HEK293 (cell line): Measurements from ENCODE around the gene C10orf67.

Source experiments
- CTCF ChIA-PET: fragments of 350-600 bp; formaldehyde crosslinking; extraction: SDS; loops from one replicate; lab custom pipeline; 2021; ENCODE audit warnings: antibody characterized with exemption; lab: Yijun Ruan, JAX
- POLR2A ChIA-PET: fragments of 300-600 bp; formaldehyde crosslinking; extraction: SDS; loops from one replicate; lab custom pipeline; 2020; ENCODE audit warnings: antibody characterized with exemption, inconsistent platforms; lab: Yijun Ruan, JAX
- H3K27ac ChIP-seq: fragments of 200-500 bp; sonication (Bioruptor generic); 2 replicates; pipeline ENCODE4 v1.5.1; 2014; ENCODE audit warnings: low read depth, low read length, control low read depth, inconsistent platforms; ENCODE audit errors: extremely low read depth
- H3K36me3 ChIP-seq, 2 experiments: fragments of 200-500 bp in 1 of 2; sonication (Bioruptor generic) in 1 of 2; 1 replicate in 1 of 2; 2 replicates in 1 of 2; pipeline ENCODE4 v1.5.1; 2014 to 2017; ENCODE audit warnings: inconsistent platforms in 2 of 2, low read length in 2 of 2; ENCODE audit not compliant: control insufficient read depth in 2 of 2, insufficient read depth in 1 of 2
- H3K4me1 ChIP-seq: fragments of 200-500 bp; sonication (Bioruptor generic); 2 replicates; pipeline ENCODE4 v1.5.1; 2014; ENCODE audit warnings: mild to moderate bottlenecking, low read length, inconsistent platforms; ENCODE audit not compliant: control insufficient read depth, insufficient read depth
- H3K4me3 ChIP-seq: 2 replicates; pipeline ENCODE4 v1.5.1; 2011; ENCODE audit warnings: low read depth, mild to moderate bottlenecking, control low read depth, low read length, moderate library complexity
- H3K9me3 ChIP-seq: fragments of 200-500 bp; sonication (Bioruptor generic); 2 replicates; pipeline ENCODE4 v1.5.1; 2014; ENCODE audit warnings: low read depth, low read length, inconsistent platforms; ENCODE audit not compliant: control insufficient read depth, insufficient read depth
- GLI2 ChIP-seq: fragments of 450-650 bp; formaldehyde crosslinking; IDR thresholded peaks from 2 replicates; pipeline ENCODE4; 2017; ENCODE audit warnings: missing biosample characterization, missing genetic modification characterization, low read depth, borderline replicate concordance
- KLF1 ChIP-seq: fragments of 450-650 bp; formaldehyde crosslinking; IDR thresholded peaks from 2 replicates; pipeline ENCODE4 v1.5.1; 2016; ENCODE audit warnings: missing biosample characterization, missing genetic modification characterization
- MZF1 ChIP-seq: fragments of 450-650 bp; formaldehyde crosslinking; IDR thresholded peaks from 2 replicates; pipeline ENCODE4 v1.5.1; 2017; ENCODE audit warnings: missing biosample characterization, missing genetic modification characterization, borderline replicate concordance
- SALL2 ChIP-seq: fragments of 450-650 bp; formaldehyde crosslinking; IDR thresholded peaks from 2 replicates; pipeline ENCODE4 v1.5.0; 2017; ENCODE audit warnings: missing biosample characterization, mild to moderate bottlenecking, missing genetic modification characterization, borderline replicate concordance
- SETDB1 ChIP-seq: IDR thresholded peaks from one replicate; pipeline ENCODE4 v1.6.1; 2017; ENCODE audit warnings: mild to moderate bottlenecking, low read length, moderate library complexity, mixed read lengths; ENCODE audit not compliant: insufficient read length
- SP7 ChIP-seq: fragments of 450-650 bp; formaldehyde crosslinking; IDR thresholded peaks from 2 replicates; pipeline ENCODE4 v1.5.1; 2016; ENCODE audit warnings: missing biosample characterization, missing genetic modification characterization
- ZBTB48 ChIP-seq: fragments of 450-650 bp; formaldehyde crosslinking; IDR thresholded peaks from 2 replicates; pipeline ENCODE4 v1.5.1; 2016; ENCODE audit warnings: missing biosample characterization, missing genetic modification characterization
- ZBTB7A ChIP-seq: fragments of 450-650 bp; formaldehyde crosslinking; IDR thresholded peaks from 2 replicates; pipeline ENCODE4 v1.5.1; 2016; ENCODE audit warnings: low read depth, missing biosample characterization, missing genetic modification characterization
- ZNF175 ChIP-seq: fragments of 450-650 bp; formaldehyde crosslinking; IDR thresholded peaks from 2 replicates; pipeline ENCODE4 v1.5.1; 2016; ENCODE audit warnings: missing biosample characterization, missing genetic modification characterization
- ZNF341 ChIP-seq: fragments of 450-650 bp; formaldehyde crosslinking; IDR thresholded peaks from 2 replicates; pipeline ENCODE4; 2016; ENCODE audit warnings: low read depth, missing biosample characterization, missing genetic modification characterization
- ZNF510 ChIP-seq: fragments of 450-650 bp; formaldehyde crosslinking; IDR thresholded peaks from 2 replicates; pipeline ENCODE4 v1.5.1; 2018; ENCODE audit warnings: mild to moderate bottlenecking, missing genetic modification characterization, missing biosample characterization; ENCODE audit not compliant: insufficient replicate concordance
- ZNF521 ChIP-seq: fragments of 450-650 bp; formaldehyde crosslinking; IDR thresholded peaks from 2 replicates; pipeline ENCODE4 v1.5.1; 2017; ENCODE audit warnings: missing biosample characterization, mild to moderate bottlenecking, missing genetic modification characterization
- ZNF555 ChIP-seq: fragments of 450-650 bp; formaldehyde crosslinking; conservative IDR thresholded peaks from 2 replicates; pipeline ENCODE4 v1.5.1; 2017; ENCODE audit warnings: missing biosample characterization, mild to moderate bottlenecking, missing genetic modification characterization, inconsistent platforms
- ZNF560 ChIP-seq: fragments of 450-650 bp; formaldehyde crosslinking; IDR thresholded peaks from 2 replicates; pipeline ENCODE4 v1.5.1; 2017; ENCODE audit warnings: missing biosample characterization, missing genetic modification characterization, borderline replicate concordance
- ZNF621 ChIP-seq: fragments of 450-650 bp; formaldehyde crosslinking; IDR thresholded peaks from 2 replicates; pipeline ENCODE4 v1.5.1; 2017; ENCODE audit warnings: missing biosample characterization, missing genetic modification characterization
- ZNF768 ChIP-seq: fragments of 450-650 bp; formaldehyde crosslinking; IDR thresholded peaks from 2 replicates; pipeline ENCODE4 v1.5.1; 2018; ENCODE audit warnings: missing biosample characterization, mild to moderate bottlenecking, missing genetic modification characterization
- ZNF777 ChIP-seq: fragments of 450-650 bp; formaldehyde crosslinking; IDR thresholded peaks from 2 replicates; pipeline ENCODE4 v1.5.1; 2017; ENCODE audit warnings: missing biosample characterization, missing genetic modification characterization, borderline replicate concordance
- ZSCAN30 ChIP-seq: fragments of 450-650 bp; IDR thresholded peaks from 2 replicates; pipeline ENCODE4 v1.5.1; 2018; ENCODE audit warnings: missing biosample characterization, mild to moderate bottlenecking, missing genetic modification characterization, moderate library complexity
- TF ChIP-seq, protein P1 (sequence below): fragments of 450-650 bp; formaldehyde crosslinking; IDR thresholded peaks from 2 replicates; pipeline ENCODE4 v1.5.1; 2017; ENCODE audit warnings: missing biosample characterization, mild to moderate bottlenecking, missing genetic modification characterization, moderate library complexity
- TF ChIP-seq, protein P2 (sequence below): fragments of 450-650 bp; formaldehyde crosslinking; IDR thresholded peaks from 2 replicates; pipeline ENCODE4 v1.5.1; 2016; ENCODE audit warnings: missing biosample characterization, missing genetic modification characterization
- TF ChIP-seq, protein P3 (sequence below): fragments of 450-650 bp; formaldehyde crosslinking; IDR thresholded peaks from 2 replicates; pipeline ENCODE4 v1.5.1; 2016; ENCODE audit warnings: missing biosample characterization, missing genetic modification characterization, low read depth
- TF ChIP-seq, protein P4 (sequence below): fragments of 450-650 bp; formaldehyde crosslinking; optimal IDR thresholded peaks from 2 replicates; pipeline ENCODE3; 2016; ENCODE audit warnings: missing biosample characterization, mild to moderate bottlenecking, missing genetic modification characterization

The C10orf67 gene

GRCh38 chr10:23200586-23200985, 144.0 kb downstream of the C10orf67 start:
- ChIA-PET POLR2A (no interaction called here), CTCF (no interaction called here)
- TF ChIP-seq KLF1 (tag by site-specific recombination) (no peak), SP7 (tag by site-specific recombination) (no peak), ZNF768 (tag by site-specific recombination) (no peak), ZNF521 (tag by site-specific recombination) (no peak), SALL2 (tag by site-specific recombination) (no peak), GLI2 (no peak), MZF1 (no peak)
- TF ChIP-seq, protein P1, sequence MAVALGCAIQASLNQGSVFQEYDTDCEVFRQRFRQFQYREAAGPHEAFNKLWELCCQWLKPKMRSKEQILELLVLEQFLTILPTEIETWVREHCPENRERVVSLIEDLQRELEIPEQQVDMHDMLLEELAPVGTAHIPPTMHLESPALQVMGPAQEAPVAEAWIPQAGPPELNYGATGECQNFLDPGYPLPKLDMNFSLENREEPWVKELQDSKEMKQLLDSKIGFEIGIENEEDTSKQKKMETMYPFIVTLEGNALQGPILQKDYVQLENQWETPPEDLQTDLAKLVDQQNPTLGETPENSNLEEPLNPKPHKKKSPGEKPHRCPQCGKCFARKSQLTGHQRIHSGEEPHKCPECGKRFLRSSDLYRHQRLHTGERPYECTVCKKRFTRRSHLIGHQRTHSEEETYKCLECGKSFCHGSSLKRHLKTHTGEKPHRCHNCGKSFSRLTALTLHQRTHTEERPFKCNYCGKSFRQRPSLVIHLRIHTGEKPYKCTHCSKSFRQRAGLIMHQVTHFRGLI (tag by site-specific recombination) = no peak
- H3K27ac ChIP-seq = no peak overlapping the region
- H3K4me1 ChIP-seq = no peaks in the 10 kb centered on the region; the same call in 1 of the 2 replicates
- H3K36me3 ChIP-seq = no peaks in the 10 kb centered on the region
- no peak overlapping the region for H3K4me3 ChIP-seq
- no peaks in the 10 kb centered on the region for H3K9me3 ChIP-seq

DNA sequence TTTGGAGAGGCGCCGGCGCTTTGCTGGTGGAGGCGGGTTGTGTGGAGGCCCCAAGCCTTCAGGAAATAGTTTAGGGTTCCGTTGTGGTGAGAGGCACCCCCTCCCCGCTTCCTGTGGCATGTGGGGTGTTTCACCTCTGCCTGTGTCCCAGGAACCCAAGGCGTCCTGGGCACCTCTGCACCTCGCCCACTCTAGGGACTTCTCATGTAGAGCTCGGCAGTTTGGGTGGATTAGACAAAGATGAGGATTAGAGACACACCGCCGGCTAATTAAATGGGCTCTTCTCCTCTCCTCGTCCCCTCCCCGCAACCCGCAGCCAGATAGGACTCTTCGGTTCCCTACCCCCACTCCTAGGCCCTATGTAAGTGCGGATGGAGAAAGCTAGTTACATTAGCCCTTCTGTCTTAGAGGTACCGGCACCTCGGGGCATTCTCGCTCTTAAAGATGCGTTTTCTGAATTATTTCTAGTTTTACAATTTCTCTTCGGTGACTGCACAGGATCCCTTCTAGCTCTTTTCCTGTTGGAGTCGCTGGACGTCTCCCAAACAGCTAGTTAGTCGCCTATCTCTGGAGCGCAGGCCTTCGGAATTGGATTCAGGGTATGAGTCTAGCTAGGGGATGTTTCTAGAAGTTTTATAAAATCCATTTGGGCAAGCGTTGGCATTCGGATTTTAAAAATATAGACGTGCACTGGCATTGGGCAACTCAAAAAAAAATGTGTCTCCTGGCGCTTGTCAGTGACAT, 144.7 kb downstream of the C10orf67 start:
- no peak overlapping the region for H3K4me3 ChIP-seq
- H3K4me1 ChIP-seq = no peaks in the 10 kb centered on the region; the same call in 1 of the 2 replicates
- ChIA-PET CTCF (no interaction called here), POLR2A (no interaction called here)
- H3K36me3 ChIP-seq = no peaks in the 10 kb centered on the region
- no peak overlapping the region for H3K27ac ChIP-seq
- no peaks in the 10 kb centered on the region for H3K9me3 ChIP-seq
- TF ChIP-seq ZNF777 (tag by site-specific recombination) (no peak), ZNF341 (tag by site-specific recombination) (0 out of 2 replicates have a peak, but pooled peaks have one; percentile 11)

GRCh38 chr10:23198940-23199767, 145.4 kb downstream of the C10orf67 start:
- ChIA-PET POLR2A (no interaction called here), CTCF (no interaction called here)
- no peaks in the 10 kb centered on the region for H3K9me3 ChIP-seq
- peak overlapping the region; percentile 17 for H3K4me3 ChIP-seq
- H3K36me3 ChIP-seq = no peaks in the 10 kb centered on the region
- no peaks in the 10 kb centered on the region; the same call in 1 of the 2 replicates for H3K4me1 ChIP-seq
- H3K27ac ChIP-seq = no peak overlapping the region
- TF ChIP-seq, protein P2, sequence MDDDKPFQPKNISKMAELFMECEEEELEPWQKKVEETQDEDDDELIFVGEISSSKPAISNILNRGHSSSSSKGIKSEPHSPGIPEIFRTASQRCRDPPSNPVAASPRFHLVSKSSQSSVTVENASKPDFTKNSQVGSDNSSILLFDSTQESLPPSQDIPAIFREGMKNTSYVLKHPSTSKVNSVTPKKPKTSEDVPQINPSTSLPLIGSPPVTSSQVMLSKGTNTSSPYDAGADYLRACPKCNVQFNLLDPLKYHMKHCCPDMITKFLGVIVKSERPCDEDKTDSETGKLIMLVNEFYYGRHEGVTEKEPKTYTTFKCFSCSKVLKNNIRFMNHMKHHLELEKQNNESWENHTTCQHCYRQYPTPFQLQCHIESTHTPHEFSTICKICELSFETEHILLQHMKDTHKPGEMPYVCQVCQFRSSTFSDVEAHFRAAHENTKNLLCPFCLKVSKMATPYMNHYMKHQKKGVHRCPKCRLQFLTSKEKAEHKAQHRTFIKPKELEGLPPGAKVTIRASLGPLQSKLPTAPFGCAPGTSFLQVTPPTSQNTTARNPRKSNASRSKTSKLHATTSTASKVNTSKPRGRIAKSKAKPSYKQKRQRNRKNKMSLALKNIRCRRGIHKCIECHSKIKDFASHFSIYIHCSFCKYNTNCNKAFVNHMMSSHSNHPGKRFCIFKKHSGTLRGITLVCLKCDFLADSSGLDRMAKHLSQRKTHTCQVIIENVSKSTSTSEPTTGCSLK (tag by site-specific recombination) = no peak
- TF ChIP-seq, protein P3, sequence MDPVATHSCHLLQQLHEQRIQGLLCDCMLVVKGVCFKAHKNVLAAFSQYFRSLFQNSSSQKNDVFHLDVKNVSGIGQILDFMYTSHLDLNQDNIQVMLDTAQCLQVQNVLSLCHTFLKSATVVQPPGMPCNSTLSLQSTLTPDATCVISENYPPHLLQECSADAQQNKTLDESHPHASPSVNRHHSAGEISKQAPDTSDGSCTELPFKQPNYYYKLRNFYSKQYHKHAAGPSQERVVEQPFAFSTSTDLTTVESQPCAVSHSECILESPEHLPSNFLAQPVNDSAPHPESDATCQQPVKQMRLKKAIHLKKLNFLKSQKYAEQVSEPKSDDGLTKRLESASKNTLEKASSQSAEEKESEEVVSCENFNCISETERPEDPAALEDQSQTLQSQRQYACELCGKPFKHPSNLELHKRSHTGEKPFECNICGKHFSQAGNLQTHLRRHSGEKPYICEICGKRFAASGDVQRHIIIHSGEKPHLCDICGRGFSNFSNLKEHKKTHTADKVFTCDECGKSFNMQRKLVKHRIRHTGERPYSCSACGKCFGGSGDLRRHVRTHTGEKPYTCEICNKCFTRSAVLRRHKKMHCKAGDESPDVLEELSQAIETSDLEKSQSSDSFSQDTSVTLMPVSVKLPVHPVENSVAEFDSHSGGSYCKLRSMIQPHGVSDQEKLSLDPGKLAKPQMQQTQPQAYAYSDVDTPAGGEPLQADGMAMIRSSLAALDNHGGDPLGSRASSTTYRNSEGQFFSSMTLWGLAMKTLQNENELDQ = no peak
- TF ChIP-seq ZNF555 (tag by site-specific recombination) (no peak), ZNF560 (tag by site-specific recombination) (no peak), ZNF175 (no peak), ZSCAN30 (tag by site-specific recombination) (no peak), ZNF621 (tag by site-specific recombination) (no peak), ZBTB7A (no peak), ZNF510 (tag by site-specific recombination) (no peak), ZBTB48 (peak; percentile 38; the same call in 1 of the 2 replicates), SETDB1 (no peak), SP7 (tag by site-specific recombination) (no peak)
- TF ChIP-seq, protein P4, sequence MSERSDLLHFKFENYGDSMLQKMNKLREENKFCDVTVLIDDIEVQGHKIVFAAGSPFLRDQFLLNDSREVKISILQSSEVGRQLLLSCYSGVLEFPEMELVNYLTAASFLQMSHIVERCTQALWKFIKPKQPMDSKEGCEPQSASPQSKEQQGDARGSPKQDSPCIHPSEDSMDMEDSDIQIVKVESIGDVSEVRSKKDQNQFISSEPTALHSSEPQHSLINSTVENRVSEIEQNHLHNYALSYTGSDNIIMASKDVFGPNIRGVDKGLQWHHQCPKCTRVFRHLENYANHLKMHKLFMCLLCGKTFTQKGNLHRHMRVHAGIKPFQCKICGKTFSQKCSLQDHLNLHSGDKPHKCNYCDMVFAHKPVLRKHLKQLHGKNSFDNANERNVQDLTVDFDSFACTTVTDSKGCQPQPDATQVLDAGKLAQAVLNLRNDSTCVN (tag by site-specific recombination) = peak; percentile 47
